GM18951 (cell line): ENCODE data around the gene RAVER2.

Experiments
- POLR2A ChIP-seq: IDR thresholded peaks from 4 replicates; pipeline ENCODE4 v1.6.1; 2011; ENCODE audit warnings: mild to moderate bottlenecking; ENCODE audit not compliant: insufficient read length, insufficient read depth; ENCODE audit errors: extremely low read depth
- in situ Hi-C: fragments of 300-500 bp; cut with MboI; formaldehyde crosslinking; loops from one replicate; pipeline ENCODE4 v1.12.0; 2022; ENCODE audit warnings: low sequenced_read_pairs, mixed read lengths, inconsistent platforms; ENCODE audit not compliant: unreplicated experiment

Gene RAVER2

GRCh38 chr1:64822621-64823020 lies 77.7 kb downstream of the RAVER2 start:
- in situ Hi-C loops: no loop called here
- no peak for TF ChIP-seq POLR2A

- TF ChIP-seq POLR2A: no peak
- in situ Hi-C loops: no loop called here
Measured at GRCh38 chr1:64823691-64824476, 79.0 kb downstream of the RAVER2 start.

- TF ChIP-seq POLR2A: no peak
- in situ Hi-C loops: no loop called here
Measured at GRCh38 chr1:64826991-64827390, 82.1 kb downstream of the RAVER2 start.

- in situ Hi-C loops: no loop called here
Measured at GRCh38 chr1:64828829-64829228, 84.0 kb downstream of the RAVER2 start.

GRCh38 chr1:64829411-64830029 lies 84.6 kb downstream of the RAVER2 start:
- no peak for TF ChIP-seq POLR2A
- in situ Hi-C loops: no loop called here

More at GRCh38 chr1:64828829-64829228, 84.0 kb downstream of the RAVER2 start:
- TF ChIP-seq POLR2A: no peak

- no peak for TF ChIP-seq POLR2A
- in situ Hi-C loops: no loop called here
Measured at GRCh38 chr1:64830030-64830651, 85.3 kb downstream of the RAVER2 start.

GRCh38 chr1:64834734-64835133 lies 89.9 kb downstream of the RAVER2 start:
- no peak for TF ChIP-seq POLR2A
- in situ Hi-C loops: no loop called here

GRCh38 chr1:64836802-64837201 lies 91.9 kb downstream of the RAVER2 start:
- in situ Hi-C loops: no loop called here
- no peak for TF ChIP-seq POLR2A

- TF ChIP-seq POLR2A: no peak
- in situ Hi-C loops: no loop called here
Measured at GRCh38 chr1:64838486-64838885, 93.6 kb downstream of the RAVER2 start.

GRCh38 chr1:64839261-64839660 lies 94.4 kb downstream of the RAVER2 start:
- in situ Hi-C loops: no loop called here
- TF ChIP-seq POLR2A: no peak

- no peak for TF ChIP-seq POLR2A
- in situ Hi-C loops: no loop called here
Measured at GRCh38 chr1:64839732-64840405, 95.0 kb downstream of the RAVER2 start.

GRCh38 chr1:64841330-64842065 lies 96.6 kb downstream of the RAVER2 start:
- in situ Hi-C loops: no loop called here
- no peak for TF ChIP-seq POLR2A

- no peak for TF ChIP-seq POLR2A
- in situ Hi-C loops: no loop called here
Measured at GRCh38 chr1:64842224-64842623, 97.3 kb downstream of the RAVER2 start.

- no peak for TF ChIP-seq POLR2A
- in situ Hi-C loops: no loop called here
Measured at GRCh38 chr1:64843675-64844074, 98.8 kb downstream of the RAVER2 start.
